Cardiac septum (tissue), 1 donor: ENCODE results near the gene PTPRN2. TPM values are rescaled to one million over a fixed set of nuclear protein-coding genes. Genes with fewer than 3 reads are reported as not detected.
A peak's percentile ranks its signal among the peaks of the same experiment; 100 is the strongest.

ENCODE experiments used
- DNase-seq: peaks from one replicate; pipeline ENCODE4 v3.0.0-alpha.2; 2020; ENCODE audit warnings: low spot score
- intact Hi-C: fragments of 100-400 bp; cut with DNase I; formaldehyde crosslinking; loops from one replicate; pipeline ENCODE4 v1.14.0; 2022
- total RNA-seq: library from RNA; stranded (reverse); fragmentation: NEBNext Ultra II Directional; extraction: Animal tissue kit (Norgen Biotek cat#: 25700); gene quantifications from one replicate; pipeline ENCODE4 v1.2.1, GENCODE V29; 2021
- donor health status: DM: no; HTN: no; CAD: no.

Gene PTPRN2
- total RNA-seq, 1 donor from 2014 or later, result 0.92 TPM

- DNase-seq, result peak; percentile 66
- intact Hi-C loops, result no loop called here
These were observed 340.5 kb downstream of the PTPRN2 start for GRCh38 chr7:158246960-158247673.

GRCh38 chr7:158246272-158246959 lies 341.2 kb downstream of the PTPRN2 start:
- peak; percentile 24 for DNase-seq
- intact Hi-C loops, result no loop called here

- peak; percentile 26 for DNase-seq
- intact Hi-C loops, result no loop called here
These were observed 341.9 kb downstream of the PTPRN2 start for GRCh38 chr7:158245724-158246041.

- peak; percentile 55 for DNase-seq
- intact Hi-C loops, result no loop called here
These were observed 342.5 kb downstream of the PTPRN2 start for GRCh38 chr7:158244873-158245723.

- intact Hi-C loops, result no loop called here
- DNase-seq, result no peak
These were observed 343.2 kb downstream of the PTPRN2 start for GRCh38 chr7:158244430-158244829.

- intact Hi-C loops, result no loop called here
- no peak for DNase-seq
These were observed 345.7 kb downstream of the PTPRN2 start for GRCh38 chr7:158241919-158242318.

GRCh38 chr7:158240801-158241200 lies 346.8 kb downstream of the PTPRN2 start:
- intact Hi-C loops, result no loop called here
- no peak for DNase-seq

- intact Hi-C loops, result no loop called here
- no peak for DNase-seq
These were observed 348.2 kb downstream of the PTPRN2 start for GRCh38 chr7:158239290-158239981.

- no peak for DNase-seq
- intact Hi-C loops, result no loop called here
These were observed 348.9 kb downstream of the PTPRN2 start for GRCh38 chr7:158238616-158239289.

- no peak for DNase-seq
- intact Hi-C loops, result no loop called here
These were observed 349.8 kb downstream of the PTPRN2 start for GRCh38 chr7:158237672-158238335.

- DNase-seq, result no peak
- intact Hi-C loops, result no loop called here
These were observed 351.2 kb downstream of the PTPRN2 start for GRCh38 chr7:158236400-158236799.

- DNase-seq, result no peak
- intact Hi-C loops, result no loop called here
These were observed 351.8 kb downstream of the PTPRN2 start for GRCh38 chr7:158235862-158236261.

- intact Hi-C loops, result no loop called here
- DNase-seq, result no peak
These were observed 357.7 kb downstream of the PTPRN2 start for GRCh38 chr7:158229945-158230344.

- DNase-seq, result no peak
- intact Hi-C loops, result no loop called here
These were observed 358.6 kb downstream of the PTPRN2 start for GRCh38 chr7:158228986-158229385.

- intact Hi-C loops, result no loop called here
- no peak for DNase-seq
These were observed 359.5 kb downstream of the PTPRN2 start for GRCh38 chr7:158228131-158228530.

- intact Hi-C loops, result no loop called here
- DNase-seq, result no peak
These were observed 360.2 kb downstream of the PTPRN2 start for GRCh38 chr7:158227258-158227984.

GRCh38 chr7:158216198-158216597 lies 371.4 kb downstream of the PTPRN2 start:
- intact Hi-C loops, result no loop called here
- DNase-seq, result no peak

- no peak for DNase-seq
- intact Hi-C loops, result no loop called here
These were observed 378.2 kb downstream of the PTPRN2 start for GRCh38 chr7:158209435-158209834.
